Panc1 (cell line): ENCODE measurements around the gene SETX. TPM values are rescaled to one million over a fixed set of nuclear protein-coding genes. Genes with fewer than 3 reads are reported as not detected.

ENCODE experiments used
- ATAC-seq: fragments of 200-7000 bp; cut with Tn5 transposase; 2 replicates; pipeline ENCODE4 v1.9.1; 2020; ENCODE audit warnings: mild to moderate bottlenecking, moderate library complexity
- BruUV-seq: library from RNA; stranded (reverse); fragments of 400-500 nt; replicated peaks from 2 replicates; lab custom pipeline; 2021; lab: Mats Ljungman, UMichigan
- CTCF ChIA-PET: fragments of 300-600 bp; sonication (Branson Sonifier 250); formaldehyde crosslinking; loops from one replicate; lab custom pipeline; 2022; ENCODE audit warnings: antibody characterized with exemption; lab: Charles Lee
- POLR2A ChIA-PET: fragments of 300-600 bp; sonication (Branson Sonifier 250); formaldehyde crosslinking; loops from one replicate; lab custom pipeline; 2022; ENCODE audit warnings: antibody characterized with exemption; lab: Charles Lee
- DNase-seq: peaks from one replicate; pipeline ENCODE4 v3.0.0-alpha.2; 2010; ENCODE audit warnings: low read depth, low spot score
- H3K27ac ChIP-seq: 2 replicates; pipeline ENCODE4 v1.5.1; 2011; ENCODE audit warnings: mild to moderate bottlenecking, low read length, inconsistent platforms
- H3K27me3 ChIP-seq: fragments of 200-500 bp; sonication (Bioruptor generic); 2 replicates; pipeline ENCODE4 v1.6.0; 2014; ENCODE audit warnings: low read length, inconsistent platforms; ENCODE audit not compliant: control insufficient read depth, insufficient read depth
- H3K36me3 ChIP-seq: fragments of 200-500 bp; sonication (Bioruptor generic); 2 replicates; pipeline ENCODE4 v1.5.1; 2014; ENCODE audit warnings: inconsistent platforms, mild to moderate bottlenecking, low read length, moderate library complexity; ENCODE audit not compliant: control insufficient read depth, insufficient read depth
- H3K4me1 ChIP-seq: 2 replicates; pipeline ENCODE4 v1.5.1; 2011; ENCODE audit warnings: inconsistent platforms, mild to moderate bottlenecking, low read length, moderate library complexity; ENCODE audit not compliant: control insufficient read depth, insufficient read depth
- H3K4me3 ChIP-seq, 2 experiments: 2 replicates each; pipeline ENCODE4 v1.5.1; 2011 to 2012; ENCODE audit warnings: low read depth in 2 of 2, low read length in 2 of 2, mild to moderate bottlenecking in 2 of 2, inconsistent platforms in 1 of 2, moderate library complexity in 1 of 2
- H3K9me3 ChIP-seq: fragments of 200-500 bp; sonication (Bioruptor generic); 2 replicates; pipeline ENCODE4 v1.5.1; 2014; ENCODE audit warnings: low read depth, mild to moderate bottlenecking, inconsistent platforms, low read length, moderate library complexity; ENCODE audit not compliant: control insufficient read depth, insufficient read depth
- CTCF ChIP-seq: fragments of 450-650 bp; IDR thresholded peaks from 2 replicates; pipeline ENCODE4 v1.5.1; 2017; ENCODE audit warnings: mild to moderate bottlenecking
- POLR2AphosphoS5 ChIP-seq: IDR thresholded peaks from 2 replicates; pipeline ENCODE4 v1.6.1; 2012; ENCODE audit warnings: mild to moderate bottlenecking, low read depth, low read length, moderate library complexity
- REST ChIP-seq, 2 experiments: IDR thresholded peaks; 2 replicates each; pipeline ENCODE4 v1.6.1; 2011 to 2012; ENCODE audit warnings: low read depth in 2 of 2, control low read depth in 1 of 2, low read length in 1 of 2, mild to moderate bottlenecking in 1 of 2, moderate library complexity in 1 of 2; ENCODE audit not compliant: insufficient read depth in 1 of 2
- SIN3A ChIP-seq: IDR thresholded peaks from 2 replicates; pipeline ENCODE4 v1.6.1; 2012; ENCODE audit warnings: low read depth, mild to moderate bottlenecking, low read length, moderate library complexity, borderline replicate concordance; ENCODE audit not compliant: insufficient read depth
- TCF7L2 ChIP-seq: IDR thresholded peaks from 2 replicates; pipeline ENCODE4 v1.6.1; 2011; ENCODE audit warnings: mild to moderate bottlenecking, low read depth, low read length, inconsistent platforms
- in situ Hi-C: cut with HindIII; loops from 2 replicates; pipeline ENCODE4 v1.10.0; 2016; ENCODE audit warnings: low sequenced_read_pairs, low pct_unique_long_range_greater_than_20kb
- intact Hi-C: fragments of 100-400 bp; cut with micrococcal nuclease; formaldehyde crosslinking; loops from one replicate; pipeline ENCODE4 v1.10.0; 2022; ENCODE audit not compliant: unreplicated experiment
- total RNA-seq: library from RNA; stranded (reverse); gene quantifications from one replicate; pipeline ENCODE4 v1.2.1, GENCODE V29; 2021; ENCODE audit not compliant: unreplicated experiment

The SETX gene
- total RNA-seq, 1 experiment from 2014 or later = 28.1 TPM

- CTCF ChIA-PET = interaction anchor here (0.5 to 1.8 kb wide), 4 partner anchors 66 to 477 kb away, joined by 3 to 15 read pairs (median 4); no protein-coding TSS in a partner anchor
- POLR2A ChIA-PET = no interaction called here
- intact Hi-C loops = loop anchor here (5.0 kb wide), 1 partner anchor 69 kb away; no protein-coding TSS in a partner anchor
- in situ Hi-C loops = no loop called here
- H3K36me3 ChIP-seq = no peaks in the 10 kb centered on the region
- H3K9me3 ChIP-seq = no peaks in the 10 kb centered on the region
- no peak overlapping the region for H3K27ac ChIP-seq
- DNase-seq = no peak
- H3K27me3 ChIP-seq = no peaks in the 10 kb centered on the region
- no peak for ATAC-seq
- TF ChIP-seq SIN3A = no peak
- peak; percentile 64 for TF ChIP-seq CTCF
- no peaks in the 10 kb centered on the region for H3K4me1 ChIP-seq
- no TSS peak for BruUV-seq
- H3K4me3 ChIP-seq = no peak overlapping the region
These were observed 118.0 kb downstream of the SETX start for GRCh38 chr9:132236662-132237311.

DNA sequence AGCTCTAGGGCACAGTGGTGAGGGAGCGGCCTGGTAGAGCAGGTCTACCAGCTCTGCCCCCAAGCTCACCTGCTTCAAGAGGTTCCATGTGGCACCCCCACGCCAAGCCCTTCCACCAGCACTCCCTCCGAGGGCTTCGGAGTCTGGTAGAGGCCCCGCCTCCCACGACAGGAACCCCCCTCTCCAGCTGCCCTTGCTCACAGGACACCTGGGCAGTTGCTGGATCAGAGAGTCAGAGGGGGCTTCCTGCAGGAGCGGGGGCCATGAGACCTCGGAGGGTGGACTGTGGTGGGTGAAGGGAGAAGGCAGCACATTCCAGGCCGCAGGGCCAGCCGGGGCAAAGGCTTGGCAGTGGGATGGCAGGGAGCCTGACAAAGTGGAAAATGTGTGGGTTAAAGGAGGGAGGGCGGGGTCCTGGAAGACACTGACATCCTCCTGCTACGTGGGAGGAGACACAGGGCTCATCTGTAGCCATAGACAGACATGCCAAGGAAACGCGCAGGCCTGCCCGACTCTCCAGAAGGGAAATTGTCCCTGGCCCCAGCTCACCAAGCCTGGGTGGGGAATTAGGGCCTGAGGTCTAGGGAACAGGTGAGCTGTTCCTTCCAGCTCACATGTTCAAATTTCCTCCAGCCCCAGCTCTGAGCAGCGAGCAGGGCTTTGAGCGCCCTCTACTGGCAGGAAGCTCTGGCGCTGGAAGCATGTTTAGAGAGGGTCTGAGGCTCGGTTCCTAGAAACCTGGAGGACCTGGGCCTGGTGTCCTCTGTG, 118.7 kb downstream of the SETX start:
- Histone ChIP-seq H3K36me3 (no peaks in the 10 kb centered on the region), H3K9me3 (no peaks in the 10 kb centered on the region), H3K27ac (no peak overlapping the region), H3K27me3 (no peaks in the 10 kb centered on the region), H3K4me3 (no peak overlapping the region), H3K4me1 (no peaks in the 10 kb centered on the region)
- DNase-seq = peak; percentile 54
- ATAC-seq = peak; percentile 64
- BruUV-seq = no TSS peak
- TF ChIP-seq REST (IDR thresholded peaks at IDR 0.05; ENCODE audit: insufficient read depth in 1 of 2, low read depth in 2 of 2, low read length in 1 of 2) = no peak
- peak; percentile 92 for TF ChIP-seq CTCF
- TF ChIP-seq TCF7L2 = no peak
- no peak for TF ChIP-seq POLR2AphosphoS5
- no peak for TF ChIP-seq SIN3A
- intact Hi-C loops = loop anchor here (5.0 kb wide), 1 partner anchor 69 kb away; no protein-coding TSS in a partner anchor
- CTCF ChIA-PET = interaction anchor here (0.5 to 1.8 kb wide), 7 partner anchors 66 to 670 kb away, joined by 3 to 15 read pairs (median 4); no protein-coding TSS in a partner anchor
- POLR2A ChIA-PET = no interaction called here
- in situ Hi-C loops = no loop called here
